ENCODE data around the gene CAPN9.
A peak's percentile ranks its signal among the peaks of the same experiment; 100 is the strongest.

Gene CAPN9

GRCh38 chr1:230823426-230823825 lies 76.2 kb downstream of the CAPN9 start:
- H3K36me3 Mint-ChIP-seq (ENCODE audit: low read depth), result no peaks in the 10 kb centered on the region
- H3K4me1 Mint-ChIP-seq, result peaks cover 94% of the 10 kb centered on the region
- no peak overlapping the region for H3K4me3 Mint-ChIP-seq
- TF ChIP-seq CTCF (IDR thresholded peaks at IDR 0.05; ENCODE audit: unreplicated experiment in 3 of 3), result no peak
- H3K9me3 Mint-ChIP-seq, result no peaks in the 10 kb centered on the region
- peak overlapping the region in 2 of 3 experiments; percentile 82 to 89 for H3K27ac Mint-ChIP-seq
- H3K27me3 Mint-ChIP-seq (ENCODE audit: low read depth), result peaks cover 4% of the 10 kb centered on the region

GRCh38 chr1:230823931-230824381 lies 76.8 kb downstream of the CAPN9 start:
- H3K4me1 Mint-ChIP-seq, result peaks cover 89% of the 10 kb centered on the region
- peaks cover 4% of the 10 kb centered on the region for H3K27me3 Mint-ChIP-seq (ENCODE audit: low read depth)
- peak overlapping the region; percentile 55 to 89 (median 82) for H3K27ac Mint-ChIP-seq
- H3K9me3 Mint-ChIP-seq, result no peaks in the 10 kb centered on the region
- no peak for TF ChIP-seq CTCF (IDR thresholded peaks at IDR 0.05; ENCODE audit: unreplicated experiment in 3 of 3)
- H3K36me3 Mint-ChIP-seq (ENCODE audit: low read depth), result no peaks in the 10 kb centered on the region
- no peak overlapping the region for H3K4me3 Mint-ChIP-seq

GRCh38 chr1:230824551-230824918 lies 77.3 kb downstream of the CAPN9 start:
- TF ChIP-seq CTCF (IDR thresholded peaks at IDR 0.05; ENCODE audit: unreplicated experiment in 3 of 3), result no peak
- H3K4me3 Mint-ChIP-seq, result no peak overlapping the region
- H3K9me3 Mint-ChIP-seq, result no peaks in the 10 kb centered on the region
- H3K27me3 Mint-ChIP-seq (ENCODE audit: low read depth), result peaks cover 4% of the 10 kb centered on the region
- H3K4me1 Mint-ChIP-seq, result peaks cover 93% of the 10 kb centered on the region
- peak overlapping the region in 2 of 3 experiments; percentile 82 to 89 for H3K27ac Mint-ChIP-seq
- no peaks in the 10 kb centered on the region for H3K36me3 Mint-ChIP-seq (ENCODE audit: low read depth)

GRCh38 chr1:230824919-230825721 lies 77.9 kb downstream of the CAPN9 start:
- H3K4me1 Mint-ChIP-seq, result peaks cover 87% of the 10 kb centered on the region
- H3K36me3 Mint-ChIP-seq (ENCODE audit: low read depth), result no peaks in the 10 kb centered on the region
- no peak for TF ChIP-seq CTCF (IDR thresholded peaks at IDR 0.05; ENCODE audit: unreplicated experiment in 3 of 3)
- H3K4me3 Mint-ChIP-seq, result peak overlapping the region in 2 of 3 experiments; percentile 1 to 35
- H3K27me3 Mint-ChIP-seq (ENCODE audit: low read depth), result peaks cover 4% of the 10 kb centered on the region
- no peaks in the 10 kb centered on the region for H3K9me3 Mint-ChIP-seq
- H3K27ac Mint-ChIP-seq, result peak overlapping the region; percentile 29 to 89 (median 82)

- H3K27me3 Mint-ChIP-seq (ENCODE audit: low read depth), result peaks cover 3% of the 10 kb centered on the region
- peak overlapping the region in 1 of 3 experiments; percentile 35 for H3K4me3 Mint-ChIP-seq
- no peak for TF ChIP-seq CTCF (IDR thresholded peaks at IDR 0.05; ENCODE audit: unreplicated experiment in 3 of 3)
- H3K36me3 Mint-ChIP-seq (ENCODE audit: low read depth), result peaks cover 3% of the 10 kb centered on the region
- H3K27ac Mint-ChIP-seq, result peak overlapping the region; percentile 29 to 89 (median 82)
- peaks cover 2% of the 10 kb centered on the region for H3K9me3 Mint-ChIP-seq
- H3K4me1 Mint-ChIP-seq, result peaks cover 85% of the 10 kb centered on the region
Observed at GRCh38 chr1:230825761-230826160, 78.6 kb downstream of the CAPN9 start.
